ENCODE measurements around the gene TLK1.
"Not testable (repeated sequence)": the region's sequence is repeated elsewhere in the genome, so short reads cannot be mapped to it uniquely, and the experiment has no call there.

Gene TLK1

GRCh38 chr2:171143670-171144062, 17.0 kb downstream of the TLK1 start:
- DNase-seq (ENCODE audit: low read depth, low spot score) = no peak

GRCh38 chr2:171142398-171142797, 18.3 kb downstream of the TLK1 start:
- DNase-seq (ENCODE audit: low read depth, low spot score) = no peak

DNA sequence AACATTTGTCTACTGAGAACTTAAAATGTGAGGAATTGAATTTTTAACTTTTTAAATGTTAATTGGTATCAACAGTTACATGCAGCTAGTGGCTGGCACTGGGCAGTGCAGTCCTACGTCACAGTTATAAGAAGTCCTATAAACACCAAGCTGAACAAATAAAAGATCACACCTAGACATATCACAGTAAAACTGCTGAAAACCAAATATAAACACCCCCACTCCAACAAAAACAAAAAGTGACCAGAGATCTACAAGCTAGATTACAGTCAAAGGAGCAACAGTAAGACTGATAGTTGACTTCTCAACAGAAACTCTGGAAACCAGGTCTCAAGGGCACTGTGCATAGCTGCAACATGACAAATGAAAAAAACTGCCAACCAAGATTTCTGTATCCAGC, 19.4 kb downstream of the TLK1 start:
- no peak for DNase-seq (ENCODE audit: low read depth, low spot score)

DNA sequence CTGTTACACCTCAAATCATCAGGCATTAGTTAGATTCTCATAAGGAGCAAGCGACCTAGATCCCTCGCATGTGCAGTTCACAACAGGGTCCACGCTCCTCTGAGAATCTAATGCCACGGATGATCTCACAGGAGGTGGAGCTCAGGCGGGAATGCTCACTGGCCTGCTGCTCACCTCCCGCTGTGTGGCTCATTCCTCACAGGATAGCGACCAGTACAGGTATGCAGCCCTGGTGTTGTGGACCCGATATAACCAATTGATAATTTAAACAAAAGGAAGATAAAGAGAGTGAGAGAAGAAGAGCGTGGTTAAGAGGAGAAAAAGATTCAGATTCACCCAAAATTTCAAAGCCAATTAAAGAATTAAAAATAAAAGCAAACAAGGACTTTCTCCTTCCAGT, 20.8 kb downstream of the TLK1 start:
- DNase-seq (ENCODE audit: low read depth, low spot score) = no peak

DNA sequence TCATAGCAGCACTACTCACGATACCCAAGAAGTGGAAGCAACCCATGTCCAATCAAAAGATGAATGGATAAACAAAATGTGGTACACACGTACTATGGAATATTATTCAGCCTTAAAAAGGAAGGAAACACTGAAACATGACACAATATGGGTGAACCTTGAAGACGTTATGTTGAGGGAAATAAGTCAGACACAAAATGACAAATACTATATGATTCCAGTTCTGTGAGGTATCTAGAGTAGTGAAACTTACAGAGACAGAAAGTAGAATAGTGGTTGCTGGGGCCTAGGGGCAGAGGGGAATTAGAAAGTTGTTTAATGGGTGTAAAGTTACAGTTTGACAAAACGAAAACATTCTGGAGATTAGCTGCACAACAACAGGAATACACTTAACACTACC, 24.7 kb downstream of the TLK1 start:
- no peak for DNase-seq (ENCODE audit: low read depth, low spot score)

DNA sequence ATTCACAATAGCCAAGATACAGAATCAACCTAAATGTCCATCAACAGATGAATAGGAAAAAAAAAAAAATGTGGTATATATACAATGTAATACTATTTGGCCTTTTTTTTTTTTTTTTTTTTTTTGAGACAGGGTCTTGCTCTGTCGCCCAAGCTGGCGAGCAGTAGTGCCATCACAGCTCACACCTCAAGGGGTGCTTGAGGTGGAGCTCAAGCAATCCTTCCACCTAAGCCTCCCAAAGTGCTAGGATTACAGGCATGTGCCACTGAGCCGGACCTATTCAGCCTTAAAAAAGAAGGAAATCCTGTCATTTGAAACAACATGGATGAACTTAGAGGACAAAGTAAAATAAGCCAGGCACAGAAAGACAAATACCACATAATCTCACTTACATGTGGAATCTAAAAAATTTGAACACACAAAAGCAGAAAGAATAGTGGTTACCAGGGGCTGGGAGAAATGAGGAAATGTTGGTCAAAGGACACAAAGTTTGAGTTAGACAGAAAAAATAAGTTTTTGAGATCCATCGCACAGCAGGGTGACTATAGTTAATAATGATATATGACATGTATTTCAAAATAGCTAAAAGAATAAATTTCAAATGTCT, 26.0 kb downstream of the TLK1 start:
- no peak for DNase-seq (ENCODE audit: low read depth, low spot score)

GRCh38 chr2:171132086-171132485, 28.6 kb downstream of the TLK1 start:
- no peak for DNase-seq (ENCODE audit: low read depth, low spot score)

DNA sequence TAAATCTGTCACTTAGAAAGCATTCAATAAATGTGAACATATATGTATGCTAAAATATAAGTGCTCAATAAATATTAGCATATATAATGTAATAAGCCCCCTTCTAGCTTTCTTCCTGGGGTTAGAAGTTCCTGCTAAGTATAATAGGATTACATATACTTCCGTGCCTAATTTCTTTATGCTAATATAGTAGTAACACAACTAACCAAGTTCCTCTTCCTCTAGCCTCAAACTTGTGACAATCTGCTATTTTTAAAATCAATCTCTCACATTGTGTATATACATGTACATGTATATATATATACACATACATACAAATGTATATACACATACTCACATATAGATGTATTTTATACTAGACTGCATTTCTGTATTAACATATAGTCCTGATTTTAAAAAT, 32.2 kb downstream of the TLK1 start:
- DNase-seq (ENCODE audit: low read depth, low spot score) = no peak

- DNase-seq (ENCODE audit: low read depth, low spot score) = no peak
Observed at GRCh38 chr2:171124541-171124940, 36.2 kb downstream of the TLK1 start.

GRCh38 chr2:171109571-171109970, 51.1 kb downstream of the TLK1 start:
- DNase-seq (ENCODE audit: low read depth, low spot score) = no peak

DNA sequence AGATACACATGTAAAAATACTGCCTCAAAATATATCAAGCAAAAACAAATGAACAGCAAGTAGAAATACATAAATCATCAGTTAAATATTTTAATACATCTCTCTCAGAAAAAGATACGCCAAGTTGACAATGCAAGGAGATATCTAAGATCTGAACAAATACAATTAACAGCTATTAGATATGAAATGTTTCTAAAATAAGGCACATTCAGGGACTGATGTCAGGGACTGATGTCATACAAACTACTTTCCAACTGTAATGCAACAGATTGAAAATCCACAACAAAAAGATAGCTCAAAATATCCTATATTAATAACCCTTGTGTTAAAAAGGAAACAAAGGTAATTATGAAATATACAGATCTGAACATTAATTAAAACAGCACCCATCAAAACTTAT, 51.7 kb downstream of the TLK1 start:
- DNase-seq (ENCODE audit: low read depth, low spot score) = no peak

- DNase-seq (ENCODE audit: low read depth, low spot score) = no peak
Observed at GRCh38 chr2:171107803-171108202, 52.9 kb downstream of the TLK1 start.

- no peak for DNase-seq (ENCODE audit: low read depth, low spot score)
Observed at GRCh38 chr2:171104379-171104778, 56.3 kb downstream of the TLK1 start.

GRCh38 chr2:171102802-171103201, 57.9 kb downstream of the TLK1 start:
- DNase-seq (ENCODE audit: low read depth, low spot score) = no peak

- no peak for DNase-seq (ENCODE audit: low read depth, low spot score)
Observed at GRCh38 chr2:171100370-171100769, 60.3 kb downstream of the TLK1 start.

- DNase-seq (ENCODE audit: low read depth, low spot score) = no peak
Observed at GRCh38 chr2:171098607-171099006, 62.1 kb downstream of the TLK1 start.

DNA sequence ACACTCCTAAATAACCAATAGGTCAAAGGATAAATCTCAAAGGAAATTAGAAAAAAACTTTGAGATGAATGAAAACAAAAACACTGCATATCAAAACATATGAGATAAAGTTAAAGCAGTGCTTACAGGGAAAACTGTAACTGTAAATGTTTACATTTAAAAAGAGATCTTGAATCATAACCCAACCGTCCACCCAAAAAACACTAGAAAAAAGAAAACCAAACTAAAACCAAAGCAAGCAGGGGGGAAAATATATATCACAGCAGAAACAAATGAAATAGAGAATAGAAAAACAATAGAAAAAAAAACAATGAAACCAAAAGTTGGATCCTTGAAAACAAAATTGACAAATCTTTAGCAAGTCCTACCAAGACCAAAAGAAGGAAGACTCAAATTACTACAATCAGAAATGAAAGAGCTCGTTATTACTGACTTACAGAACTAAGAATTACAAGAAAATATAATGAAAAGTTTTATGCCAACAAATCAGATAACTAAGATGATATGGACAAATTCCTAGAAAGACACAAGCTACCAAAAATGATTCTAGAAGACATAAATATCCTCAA, 65.6 kb downstream of the TLK1 start:
- DNase-seq (ENCODE audit: low read depth, low spot score) = no peak

DNA sequence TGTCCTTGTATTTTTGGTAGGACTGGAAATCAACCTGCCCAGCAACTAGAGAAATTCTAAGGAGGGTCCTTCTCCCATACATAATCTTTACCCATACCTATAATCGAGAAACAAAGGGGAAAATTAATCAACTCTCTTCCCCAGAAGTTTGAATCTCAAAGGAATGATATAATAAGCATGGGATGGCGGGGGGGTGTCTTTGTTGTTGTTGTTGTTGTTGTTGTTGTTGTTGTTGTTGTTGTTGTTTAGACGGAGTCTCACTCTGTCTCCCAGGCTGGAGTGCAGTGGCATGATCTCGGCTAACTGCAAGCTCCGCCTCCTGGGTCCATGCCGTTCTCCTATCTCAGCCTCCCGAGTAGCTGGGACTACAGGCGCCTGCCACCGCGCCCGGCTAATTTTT, 69.2 kb downstream of the TLK1 start:
- DNase-seq (ENCODE audit: low read depth, low spot score) = not testable (repeated sequence)

- no peak for DNase-seq (ENCODE audit: low read depth, low spot score)
Observed at GRCh38 chr2:171089489-171089888, 71.2 kb downstream of the TLK1 start.

GRCh38 chr2:171088057-171088834, 72.4 kb downstream of the TLK1 start:
- no peak for DNase-seq (ENCODE audit: low read depth, low spot score)

DNA sequence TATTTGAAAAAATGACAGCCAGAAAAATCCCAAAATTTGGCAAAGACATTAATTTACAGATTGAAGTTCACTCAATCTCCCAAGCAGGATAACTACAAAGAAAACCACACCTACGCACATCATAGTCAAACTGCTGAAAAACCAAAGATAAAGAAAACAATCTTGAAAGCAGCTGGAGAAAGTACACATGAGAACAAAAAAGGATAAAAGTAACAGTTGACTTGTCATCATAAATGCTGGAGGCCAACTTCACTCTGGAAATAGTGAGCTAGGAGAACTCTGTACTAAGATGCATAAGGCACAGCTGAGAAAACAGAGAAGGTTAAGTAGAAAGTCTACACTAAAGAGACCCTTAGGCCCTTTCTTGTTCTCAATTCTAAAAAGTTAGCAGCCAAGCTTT, 73.1 kb downstream of the TLK1 start:
- no peak for DNase-seq (ENCODE audit: low read depth, low spot score)

GRCh38 chr2:171086352-171087290, 74.1 kb downstream of the TLK1 start:
- DNase-seq (ENCODE audit: low read depth, low spot score) = no peak
